ENCODE measurements around the gene PYDC1. TPM values are rescaled to one million over a fixed set of nuclear protein-coding genes. Genes with fewer than 3 reads are reported as not detected.

The PYDC1 gene
- not detected for total RNA-seq

- ATAC-seq (ENCODE audit: insufficient number of reproducible peaks, low FRiP score, low read depth) (no peak), DNase-seq (ENCODE audit: low spot score) (no peak)
- Histone ChIP-seq H3K9me3 (no peaks in the 10 kb centered on the region), H3K27ac (no peak within 1 kb of the TSS), H3K4me3 (peak within 1 kb of the TSS; percentile 73), H3K36me3 (no peaks in the 10 kb centered on the region), H3K4me1 (ENCODE audit: control insufficient read depth in 1 of 2, low read depth in 2 of 2) (peaks cover 16 to 27% of the 10 kb centered on the region in 2 donors), H3K27me3 (replicated peaks; ENCODE audit: insufficient read depth) (no peaks in the 10 kb centered on the region)
- no peak for TF ChIP-seq CTCF (IDR thresholded peaks at IDR 0.05)
Observed at GRCh38 chr16:31216422-31217135, at the start of gene PYDC1. TSS of gene PYDC1 (minus strand) at chr16:31217135. CDS start at chr16:31217028, 107 bp downstream.

- ATAC-seq (ENCODE audit: insufficient number of reproducible peaks, low FRiP score, low read depth) (no peak), DNase-seq (ENCODE audit: low spot score) (no peak)
- Histone ChIP-seq H3K27me3 (replicated peaks; ENCODE audit: insufficient read depth) (no peaks in the 10 kb centered on the region), H3K4me3 (no peak overlapping the region), H3K36me3 (no peaks in the 10 kb centered on the region), H3K27ac (no peak overlapping the region), H3K9me3 (no peaks in the 10 kb centered on the region), H3K4me1 (ENCODE audit: control insufficient read depth in 1 of 2, low read depth in 2 of 2) (no peaks in the 10 kb centered on the region)
- no peak for TF ChIP-seq CTCF (IDR thresholded peaks at IDR 0.05)
Observed at GRCh38 chr16:31265329-31266245, 48.7 kb upstream of the PYDC1 start.

- Histone ChIP-seq H3K27me3 (replicated peaks; ENCODE audit: insufficient read depth) (no peaks in the 10 kb centered on the region), H3K27ac (no peak overlapping the region), H3K36me3 (no peaks in the 10 kb centered on the region), H3K4me3 (no peak overlapping the region), H3K4me1 (ENCODE audit: control insufficient read depth in 1 of 2, low read depth in 2 of 2) (no peaks in the 10 kb centered on the region), H3K9me3 (no peaks in the 10 kb centered on the region)
- no peak for TF ChIP-seq CTCF (IDR thresholded peaks at IDR 0.05)
- ATAC-seq (ENCODE audit: insufficient number of reproducible peaks, low FRiP score, low read depth) (no peak), DNase-seq (ENCODE audit: low spot score) (no peak)
Observed at GRCh38 chr16:31262084-31262483, 45.1 kb upstream of the PYDC1 start.

- no peak for TF ChIP-seq CTCF (IDR thresholded peaks at IDR 0.05)
- no peaks in the 10 kb centered on the region for H3K4me1 ChIP-seq (ENCODE audit: control insufficient read depth in 1 of 2, low read depth in 2 of 2)
- ATAC-seq (ENCODE audit: insufficient number of reproducible peaks, low FRiP score, low read depth) (no peak), DNase-seq (ENCODE audit: low spot score) (no peak)
- no peaks in the 10 kb centered on the region for H3K36me3 ChIP-seq
- H3K27me3 ChIP-seq (replicated peaks; ENCODE audit: insufficient read depth), result no peaks in the 10 kb centered on the region
- peak overlapping the region; percentile 52 for H3K4me3 ChIP-seq
- H3K27ac ChIP-seq, result no peak overlapping the region
- no peaks in the 10 kb centered on the region for H3K9me3 ChIP-seq
Observed at GRCh38 chr16:31260136-31260931, 43.4 kb upstream of the PYDC1 start.
